SW480 (cell line): Measurements from ENCODE around the gene BMPR1A.

Experiments
- DNase-seq: peaks from one replicate; pipeline ENCODE4 v3.0.0-alpha.2; 2016; ENCODE audit warnings: low spot score

BMPR1A gene

DNA sequence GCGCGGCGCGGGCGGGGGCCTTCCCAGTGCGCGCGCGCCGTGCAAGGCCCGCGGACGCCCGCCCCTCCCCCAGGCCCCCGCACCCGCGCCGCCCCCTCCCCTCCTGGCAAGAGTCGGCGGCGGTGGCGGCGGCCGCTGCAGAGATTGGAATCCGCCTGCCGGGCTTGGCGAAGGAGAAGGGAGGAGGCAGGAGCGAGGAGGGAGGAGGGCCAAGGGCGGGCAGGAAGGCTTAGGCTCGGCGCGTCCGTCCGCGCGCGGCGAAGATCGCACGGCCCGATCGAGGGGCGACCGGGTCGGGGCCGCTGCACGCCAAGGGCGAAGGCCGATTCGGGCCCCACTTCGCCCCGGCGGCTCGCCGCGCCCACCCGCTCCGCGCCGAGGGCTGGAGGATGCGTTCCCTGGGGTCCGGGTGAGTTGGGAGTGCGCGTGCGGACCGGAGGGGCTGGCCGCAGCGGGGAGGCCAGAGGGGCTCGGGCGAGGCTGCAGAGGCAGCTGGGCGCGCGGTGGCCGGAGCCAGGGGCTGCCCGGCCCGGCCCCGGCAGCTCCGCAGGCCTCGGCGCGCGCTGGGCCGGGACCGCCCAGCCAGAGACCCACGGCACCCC is at the start of gene BMPR1A:
Gene BMPR1A (plus strand): TSS at position 109 of the 602 bp plus-strand sequence. CDS start 119,400 bp downstream, outside the sequence.
- DNase-seq = peak; percentile 14

GRCh38 chr10:86706977-86707376 is 49.4 kb upstream of the BMPR1A start:
- DNase-seq = no peak

DNA sequence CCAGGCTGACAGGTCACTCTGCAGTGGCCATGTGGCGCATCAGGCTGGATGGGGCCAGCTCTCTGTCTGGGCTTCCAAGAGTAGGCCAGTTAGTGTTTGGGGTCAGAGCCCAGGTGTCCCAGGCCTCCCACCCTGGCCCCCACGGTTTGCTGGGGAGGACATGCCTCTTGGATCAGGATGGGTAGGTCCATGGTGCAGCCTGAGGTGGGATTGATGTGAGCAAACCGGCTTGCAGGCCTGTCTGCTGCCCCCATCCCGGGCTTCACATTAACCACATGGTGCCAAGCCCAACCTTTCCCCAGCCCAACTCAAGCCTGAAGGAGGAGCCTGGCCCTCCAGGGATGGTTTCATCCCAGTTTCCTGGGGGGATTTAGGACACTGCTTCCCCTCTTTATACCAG is 48.9 kb upstream of the BMPR1A start:
- DNase-seq = no peak

GRCh38 chr10:86708068-86708782 is 48.2 kb upstream of the BMPR1A start:
- no peak for DNase-seq

- DNase-seq = no peak
Measured at GRCh38 chr10:86708783-86709380, 47.5 kb upstream of the BMPR1A start.

GRCh38 chr10:86709396-86710185 is 46.8 kb upstream of the BMPR1A start:
- DNase-seq = no peak

DNA sequence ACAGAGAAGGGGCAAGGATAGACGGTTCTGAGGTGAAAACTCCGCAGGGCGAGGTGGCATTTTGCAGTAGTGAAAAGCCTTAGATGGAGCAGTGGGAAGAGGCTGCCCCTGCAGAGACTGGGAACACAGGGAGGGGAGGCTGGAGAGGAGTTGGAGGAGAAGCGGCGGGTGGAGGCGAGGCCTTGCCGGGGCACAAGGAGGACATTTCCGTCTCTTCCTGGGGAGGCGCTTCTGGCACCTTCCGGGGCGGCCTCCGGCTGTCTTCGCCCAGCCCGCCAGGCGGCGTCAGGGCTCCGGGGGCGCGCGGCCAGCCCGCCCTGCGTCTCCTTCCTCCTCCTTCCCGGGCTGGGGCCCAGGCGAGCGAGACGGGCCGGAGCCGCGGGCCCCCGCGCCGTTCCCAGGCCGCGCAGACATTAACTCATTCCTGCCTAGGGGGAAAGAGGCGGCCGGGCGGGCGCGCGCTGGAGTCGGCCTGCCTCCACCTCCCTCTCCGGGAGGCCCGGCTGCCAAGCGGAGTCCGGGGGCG is 45.4 kb upstream of the BMPR1A start:
- peak; percentile 78 for DNase-seq

DNA sequence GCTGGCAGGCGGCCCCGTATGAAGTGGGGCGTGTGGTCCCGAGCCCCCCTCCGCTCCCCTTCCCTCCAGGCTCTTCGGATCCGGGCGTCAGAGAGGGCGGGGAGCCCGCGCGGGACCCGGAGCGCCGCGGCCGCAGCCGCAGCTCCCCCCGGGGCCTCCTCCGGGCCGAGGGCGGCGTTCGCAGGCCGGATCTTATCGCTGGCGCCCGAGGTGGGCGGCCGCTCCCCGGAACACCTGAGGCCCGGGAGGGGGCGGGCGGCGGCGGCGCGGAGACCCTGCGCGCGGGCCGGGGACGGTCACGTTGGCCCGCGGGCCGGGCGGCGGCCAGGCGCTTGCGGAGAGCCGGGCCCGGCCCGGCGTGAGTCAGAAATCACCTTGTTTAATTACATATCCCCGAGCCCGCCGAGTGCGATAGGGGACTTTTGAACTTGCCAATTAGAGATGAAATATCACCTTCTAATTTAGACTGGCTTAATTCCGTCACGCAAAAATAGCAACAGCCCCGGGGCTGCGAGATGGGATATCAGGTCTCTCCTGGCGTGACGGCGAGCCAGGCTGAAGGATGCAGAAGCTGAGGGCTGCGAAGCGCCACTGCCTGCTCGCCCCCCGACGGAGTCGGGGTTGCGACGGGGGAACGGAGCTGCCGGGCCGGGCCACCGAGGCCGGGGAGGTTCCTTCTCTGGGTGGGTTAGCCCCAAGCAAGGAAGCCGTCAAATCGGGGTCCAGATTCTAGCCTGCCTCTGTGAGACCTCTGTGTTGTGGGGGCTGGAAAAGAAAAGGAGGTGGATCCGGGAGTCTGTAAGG is 44.7 kb upstream of the BMPR1A start:
- peak; percentile 32 for DNase-seq

- DNase-seq = peak; percentile 16
Measured at GRCh38 chr10:86712317-86712707, 44.1 kb upstream of the BMPR1A start.

GRCh38 chr10:86715156-86715795 is 41.1 kb upstream of the BMPR1A start:
- DNase-seq = no peak

- no peak for DNase-seq
Measured at GRCh38 chr10:86715836-86716235, 40.6 kb upstream of the BMPR1A start.

DNA sequence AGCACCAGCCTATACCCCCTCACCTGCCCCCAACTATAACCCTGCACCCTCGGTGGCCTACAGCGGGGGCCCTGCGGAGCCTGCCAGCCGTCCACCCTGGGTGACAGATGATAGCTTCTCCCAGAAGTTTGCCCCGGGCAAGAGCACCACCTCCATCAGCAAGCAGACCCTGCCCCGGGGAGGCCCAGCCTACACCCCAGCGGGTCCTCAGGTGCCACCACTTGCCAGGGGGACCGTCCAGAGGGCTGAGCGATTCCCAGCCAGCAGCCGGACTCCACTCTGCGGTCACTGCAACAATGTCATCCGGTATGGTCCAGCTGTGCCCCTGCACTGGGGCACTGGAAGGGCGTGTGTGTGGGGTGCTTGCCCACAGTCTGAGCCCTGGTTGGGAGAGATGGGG is 40.0 kb upstream of the BMPR1A start:
- DNase-seq = no peak

GRCh38 chr10:86718556-86718955 is 37.9 kb upstream of the BMPR1A start:
- no peak for DNase-seq

GRCh38 chr10:86721232-86721631 is 35.2 kb upstream of the BMPR1A start:
- DNase-seq = no peak

DNA sequence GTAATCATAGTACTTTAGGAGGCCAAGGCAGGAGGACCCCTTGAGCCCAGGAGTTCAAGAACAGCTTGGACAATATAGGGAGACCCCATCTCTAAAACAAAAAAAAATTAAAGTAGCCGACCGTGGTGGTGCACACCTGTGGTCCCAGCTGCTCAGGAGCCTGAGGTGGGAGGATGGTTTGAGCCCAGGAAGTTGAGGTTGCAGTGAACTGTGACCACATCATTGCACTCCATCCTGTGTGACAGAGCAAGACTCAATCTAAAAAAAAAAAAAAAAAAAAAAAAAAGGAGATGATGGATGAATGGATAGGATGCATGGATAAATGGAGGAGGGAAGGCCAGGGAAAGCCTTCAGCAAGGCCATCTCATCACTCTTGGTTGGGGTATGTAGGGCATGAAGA is 33.4 kb upstream of the BMPR1A start:
- DNase-seq = no peak

DNA sequence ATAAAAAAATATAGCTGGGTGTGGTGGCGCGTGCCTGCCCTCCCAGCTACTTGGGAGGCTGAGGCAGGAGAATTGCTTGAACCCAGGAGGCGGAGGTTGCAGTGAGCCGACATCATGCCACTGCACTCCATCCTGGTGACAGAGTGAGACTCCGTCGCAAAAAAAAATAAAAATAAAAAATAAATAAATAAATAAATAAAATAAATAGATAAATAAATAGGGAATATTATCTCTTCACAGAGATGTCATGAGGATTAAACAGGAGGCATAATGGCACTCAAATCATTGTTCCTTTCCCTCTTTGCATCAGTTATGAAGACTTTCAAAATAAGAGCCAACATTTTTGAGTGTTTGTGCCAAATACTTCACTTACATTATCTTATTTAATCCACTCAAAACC is 32.0 kb upstream of the BMPR1A start:
- DNase-seq = no peak

DNA sequence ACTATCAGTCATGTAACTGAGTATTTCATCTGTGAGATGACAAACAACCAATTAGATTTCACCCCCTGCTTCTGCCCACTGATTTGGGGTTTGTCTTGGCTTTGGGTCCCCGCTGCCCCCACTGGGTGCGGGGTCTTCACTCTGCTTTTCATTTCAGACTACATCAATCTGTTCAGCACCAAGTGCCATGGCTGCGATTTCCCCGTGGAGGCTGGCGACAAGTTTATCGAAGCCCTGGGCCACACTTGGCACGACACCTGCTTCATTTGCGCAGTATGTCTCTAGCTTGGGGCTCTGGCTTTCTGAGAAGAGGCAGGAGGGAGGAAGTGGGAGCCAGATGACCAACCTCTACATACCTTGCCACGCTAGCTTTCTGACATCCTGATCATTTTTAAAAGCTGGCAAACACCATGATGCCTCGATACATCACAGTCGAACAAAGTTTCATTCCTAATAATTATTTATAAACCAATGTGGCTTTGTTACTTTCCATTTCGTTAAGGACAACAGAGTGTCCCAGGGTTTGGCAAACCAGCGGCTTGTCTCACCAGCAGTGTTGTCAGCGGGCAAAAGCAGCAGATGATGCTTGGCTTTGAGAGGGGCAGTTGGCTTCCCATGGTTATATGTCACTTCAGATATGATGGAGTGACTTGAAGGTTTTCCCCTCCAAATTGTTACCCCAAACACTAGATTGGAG is 30.3 kb upstream of the BMPR1A start:
- no peak for DNase-seq

DNA sequence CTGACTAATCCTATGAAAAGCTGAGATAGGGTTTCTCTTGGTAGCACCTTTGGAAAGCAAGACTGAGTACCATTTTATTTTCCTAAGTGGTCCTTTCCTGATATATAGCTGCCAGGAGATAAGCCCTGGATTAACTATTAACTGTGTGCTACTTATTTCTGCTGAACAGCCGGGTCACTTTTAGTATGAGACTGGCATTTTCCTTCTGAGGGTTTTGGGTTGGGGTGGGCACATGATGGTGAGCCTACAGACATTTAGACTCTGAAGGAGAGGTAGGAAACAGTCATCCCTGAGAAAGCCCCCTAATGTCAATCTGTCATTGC is 29.8 kb upstream of the BMPR1A start:
- DNase-seq = no peak

- DNase-seq = no peak
Measured at GRCh38 chr10:86727470-86727869, 28.9 kb upstream of the BMPR1A start.

DNA sequence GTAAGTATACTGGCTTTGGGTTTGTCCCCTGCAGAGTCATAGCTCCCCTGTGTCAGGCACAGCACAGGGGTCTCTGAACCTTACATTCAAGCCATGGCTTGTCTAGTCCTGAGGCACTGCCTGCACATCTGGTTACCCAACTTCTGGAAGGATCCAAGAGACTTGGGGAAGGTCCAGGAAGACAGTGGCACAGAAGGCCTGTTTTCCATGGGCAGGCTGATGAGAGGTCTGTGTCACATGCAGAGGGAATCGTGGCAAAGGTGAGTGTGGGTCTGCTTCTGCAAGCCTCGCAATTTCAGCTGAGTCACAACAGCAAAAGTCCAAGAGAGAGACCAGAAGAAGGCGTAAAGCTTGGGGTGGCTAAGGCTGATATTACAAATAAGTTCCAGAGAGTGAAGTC is 28.4 kb upstream of the BMPR1A start:
- DNase-seq = no peak

GRCh38 chr10:86729677-86730076 is 26.7 kb upstream of the BMPR1A start:
- no peak for DNase-seq
